ENCODE results near the gene CFLAR.
"Not testable (repeated sequence)": the region's sequence is repeated elsewhere in the genome, so short reads cannot be mapped to it uniquely, and the experiment has no call there.

Gene CFLAR

DNA sequence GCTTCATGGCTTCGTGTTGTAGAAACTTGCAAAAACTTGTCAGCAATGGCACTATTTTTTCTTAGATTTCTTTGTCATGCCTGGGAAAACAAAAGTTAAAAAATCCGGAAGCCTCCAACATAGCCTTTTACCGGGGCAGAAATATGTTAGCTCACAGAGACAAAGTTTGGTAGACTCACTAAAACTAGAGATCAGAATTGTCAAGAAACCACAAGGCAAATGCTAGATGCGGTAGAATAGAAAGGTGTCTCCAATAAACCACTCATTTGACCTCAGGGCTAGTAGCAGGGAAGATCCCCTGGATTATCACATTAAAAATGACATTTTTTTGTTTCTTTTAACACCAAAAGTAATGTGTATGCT lies 67.4 kb downstream of the CFLAR start:
- no peak for DNase-seq (ENCODE audit: low spot score)

DNA sequence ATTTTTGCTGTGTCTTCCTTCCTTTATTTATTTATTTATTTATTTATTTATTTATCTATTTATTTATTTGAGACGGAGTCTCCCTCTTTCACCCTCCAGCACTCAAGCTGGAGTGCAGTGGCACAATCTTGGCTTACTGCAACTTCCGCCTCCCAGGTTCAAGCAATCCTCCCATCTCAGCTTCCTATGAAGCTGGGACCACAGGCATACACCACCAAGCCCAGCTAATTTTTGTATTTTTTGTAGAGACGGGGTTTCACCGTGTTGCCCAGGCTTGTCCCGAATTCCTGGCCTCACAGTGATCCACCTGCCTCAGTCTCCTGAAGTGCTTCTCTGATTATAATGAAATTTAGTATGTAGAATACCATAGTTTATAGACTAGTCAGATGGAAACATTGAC lies 67.9 kb downstream of the CFLAR start:
- not testable (repeated sequence) for DNase-seq (ENCODE audit: low spot score)

DNA sequence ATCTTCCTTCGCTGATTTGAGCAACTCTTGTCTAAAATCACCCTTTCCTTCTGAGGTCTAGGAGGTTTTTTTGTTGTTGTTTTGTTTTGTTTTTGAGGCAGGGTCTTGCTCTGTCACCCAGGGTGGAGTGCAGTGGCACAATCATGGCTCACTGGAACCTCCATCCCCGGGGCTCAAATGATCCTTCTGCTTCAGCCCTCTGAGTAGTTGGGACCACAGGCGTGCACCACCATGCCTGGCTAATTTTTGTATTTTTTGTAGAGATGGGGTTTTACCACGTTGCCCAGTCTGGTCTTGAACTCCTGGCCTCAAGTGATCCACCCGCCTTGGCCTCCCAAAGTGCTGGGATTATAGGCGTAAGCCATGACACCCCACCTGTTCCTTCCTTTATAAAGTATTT lies 68.3 kb downstream of the CFLAR start:
- DNase-seq (ENCODE audit: low spot score): not testable (repeated sequence)

DNA sequence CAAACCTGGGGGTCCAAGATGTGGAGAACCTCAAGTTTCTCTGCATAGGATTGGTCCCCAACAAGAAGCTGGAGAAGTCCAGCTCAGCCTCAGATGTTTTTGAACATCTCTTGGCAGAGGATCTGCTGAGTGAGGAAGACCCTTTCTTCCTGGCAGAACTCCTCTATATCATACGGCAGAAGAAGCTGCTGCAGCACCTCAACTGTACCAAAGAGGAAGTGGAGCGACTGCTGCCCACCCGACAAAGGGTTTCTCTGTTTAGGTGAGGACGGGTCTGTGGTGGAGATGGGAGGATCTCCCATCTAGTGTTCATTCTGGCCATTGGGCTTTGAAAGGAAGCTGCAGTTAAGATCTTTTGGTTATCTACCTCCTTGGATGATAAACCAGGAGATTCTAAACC lies 69.9 kb downstream of the CFLAR start:
- no peak for DNase-seq (ENCODE audit: low spot score)

DNA sequence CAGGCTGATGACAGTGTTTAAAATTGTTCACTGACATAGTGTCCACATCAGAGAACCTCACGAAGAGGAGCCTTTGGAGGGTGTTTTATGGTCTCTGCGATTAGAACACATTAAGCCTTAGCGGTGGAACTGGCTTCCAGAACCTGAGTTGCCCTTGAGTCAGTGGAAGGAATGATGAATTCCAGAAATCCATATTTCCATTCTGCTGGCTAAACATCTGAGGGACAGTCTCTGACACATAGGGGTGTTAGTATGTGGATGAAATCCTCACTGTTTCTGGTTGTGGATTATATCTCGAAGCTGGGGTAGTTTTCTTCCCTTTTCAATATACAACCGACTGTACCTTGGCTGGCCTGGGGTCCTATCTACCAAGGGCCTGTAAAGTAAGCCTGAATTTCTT lies 71.0 kb downstream of the CFLAR start:
- no peak for DNase-seq (ENCODE audit: low spot score)

DNA sequence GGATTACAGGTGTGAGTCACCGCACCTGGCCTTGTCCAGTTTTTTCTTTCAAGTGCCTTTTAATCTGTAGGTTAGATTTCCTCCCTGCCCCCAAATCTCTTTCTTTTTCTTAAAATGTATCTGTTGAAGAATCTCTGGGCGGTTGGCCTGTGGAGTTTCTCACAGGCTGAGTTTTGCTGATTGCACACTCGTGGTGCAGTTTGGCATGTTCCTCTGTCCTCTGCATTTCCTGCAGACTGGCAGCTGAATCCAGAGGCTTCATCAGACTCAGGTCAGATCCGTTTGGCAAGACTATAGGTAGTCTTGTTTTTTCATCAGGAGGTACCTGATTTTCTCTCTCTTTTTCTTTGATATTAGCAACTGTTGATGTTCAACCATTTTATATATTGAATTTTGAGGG lies 72.5 kb downstream of the CFLAR start:
- no peak for DNase-seq (ENCODE audit: low spot score)

DNA sequence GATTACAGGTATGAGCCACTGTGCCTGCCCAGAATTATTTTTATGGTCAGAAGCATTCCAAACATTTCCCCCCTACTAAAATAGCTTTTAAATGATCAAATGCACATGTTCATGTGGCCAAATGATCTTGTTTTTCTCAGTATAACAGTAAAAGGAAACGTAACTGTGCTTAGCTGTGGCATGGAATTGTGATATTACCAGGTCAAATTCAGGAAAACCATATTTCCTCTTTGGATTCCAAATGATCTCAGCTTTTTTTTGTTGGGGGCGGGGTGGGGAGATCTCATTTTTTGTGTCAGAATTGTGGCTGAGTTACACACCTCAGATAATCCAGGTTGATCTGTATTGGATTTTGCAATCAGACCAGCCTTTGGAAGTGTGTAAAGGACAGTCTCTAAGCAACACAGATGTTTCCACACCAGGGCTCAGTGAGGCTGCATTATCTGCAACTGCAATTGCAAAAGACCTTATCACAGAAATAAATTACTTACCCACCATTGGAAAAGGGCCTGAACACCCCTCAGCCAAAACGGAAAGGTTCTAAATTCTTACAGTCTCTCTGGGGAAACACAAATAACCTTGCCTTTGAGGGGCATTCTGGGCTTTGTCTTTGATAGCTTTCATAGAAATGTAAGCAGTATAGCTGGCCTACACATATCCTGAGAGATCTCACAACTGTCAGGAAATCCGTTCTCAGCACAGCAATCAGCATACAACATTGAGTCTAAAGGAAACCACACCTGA lies 75.3 kb downstream of the CFLAR start:
- DNase-seq (ENCODE audit: low spot score): no peak

DNA sequence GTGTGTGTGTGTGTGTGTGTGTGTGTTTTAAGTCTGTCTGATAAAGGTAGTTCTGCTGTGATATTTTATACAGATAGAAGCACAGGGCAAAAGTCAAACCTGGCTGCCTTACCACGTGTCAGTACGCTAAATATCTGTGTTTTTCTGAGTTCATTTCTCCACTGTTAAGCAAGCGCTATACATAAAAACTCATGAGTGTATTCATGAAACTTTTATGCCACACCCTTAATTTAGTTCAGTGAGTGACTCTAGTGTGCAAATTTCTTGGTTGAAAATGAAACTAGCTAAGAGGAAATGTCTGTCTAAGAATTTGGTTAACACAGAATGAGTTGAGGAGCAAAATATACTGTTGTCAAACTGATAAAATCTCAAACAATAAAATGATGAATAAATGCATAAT lies 78.1 kb downstream of the CFLAR start:
- no peak for DNase-seq (ENCODE audit: low spot score)

DNA sequence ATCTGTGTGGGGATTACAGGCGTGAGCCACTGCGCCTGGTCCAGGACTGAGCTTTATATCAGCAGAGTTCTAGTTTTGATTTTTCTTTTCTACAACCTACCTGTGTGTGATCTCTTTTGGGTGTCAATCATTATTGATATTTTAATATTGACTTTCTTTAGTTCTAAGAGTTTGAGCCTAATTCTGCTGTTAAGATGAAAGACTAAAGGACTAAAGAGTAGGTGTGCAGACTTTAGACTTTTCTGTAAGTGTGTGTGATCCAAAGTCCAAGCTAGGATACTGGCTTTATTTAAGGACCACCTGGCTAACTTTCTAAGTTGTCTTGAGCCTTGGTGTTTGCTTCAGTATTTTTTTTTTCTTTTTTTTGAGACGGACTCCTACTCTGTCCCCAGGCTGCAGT lies 79.4 kb downstream of the CFLAR start:
- DNase-seq (ENCODE audit: low spot score): no peak

DNA sequence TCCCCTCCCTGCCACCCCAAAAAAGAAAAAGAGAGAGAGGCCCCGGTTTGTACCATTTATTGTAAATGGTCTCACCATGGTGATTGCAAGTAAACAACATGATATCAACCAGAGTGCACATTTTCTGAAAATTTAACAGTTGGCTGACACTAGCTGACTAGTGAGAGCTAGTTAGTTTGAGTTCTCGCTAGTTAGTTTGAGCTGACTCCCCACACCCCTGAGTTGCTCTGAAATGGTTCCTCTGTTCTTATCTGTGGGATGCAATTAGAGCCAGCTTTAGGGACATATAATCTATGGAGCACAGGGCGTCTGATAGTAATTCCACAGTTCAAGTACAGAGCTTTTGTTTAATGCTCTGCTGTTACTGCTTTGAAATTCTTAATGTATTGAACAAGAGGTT lies 80.0 kb downstream of the CFLAR start:
- DNase-seq (ENCODE audit: low spot score): no peak

DNA sequence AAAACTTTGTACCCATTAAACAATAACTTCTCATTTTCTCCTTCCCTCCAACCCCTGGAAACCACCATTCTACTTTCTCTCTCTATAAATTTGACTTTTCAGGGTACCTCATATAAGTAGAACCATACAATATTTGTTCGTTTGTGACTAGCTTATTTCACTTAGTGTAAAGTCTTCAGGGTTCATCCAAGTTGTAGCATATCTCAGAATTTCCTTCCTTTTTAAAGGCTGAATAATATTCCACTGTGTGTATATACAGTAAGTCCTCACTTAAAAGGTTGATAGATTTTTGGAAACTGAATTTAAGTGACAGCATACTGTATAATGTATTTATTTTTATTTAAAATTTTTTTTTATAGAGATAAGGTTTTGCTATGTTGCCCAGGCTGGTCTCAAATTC lies 80.8 kb downstream of the CFLAR start:
- no peak for DNase-seq (ENCODE audit: low spot score)

DNA sequence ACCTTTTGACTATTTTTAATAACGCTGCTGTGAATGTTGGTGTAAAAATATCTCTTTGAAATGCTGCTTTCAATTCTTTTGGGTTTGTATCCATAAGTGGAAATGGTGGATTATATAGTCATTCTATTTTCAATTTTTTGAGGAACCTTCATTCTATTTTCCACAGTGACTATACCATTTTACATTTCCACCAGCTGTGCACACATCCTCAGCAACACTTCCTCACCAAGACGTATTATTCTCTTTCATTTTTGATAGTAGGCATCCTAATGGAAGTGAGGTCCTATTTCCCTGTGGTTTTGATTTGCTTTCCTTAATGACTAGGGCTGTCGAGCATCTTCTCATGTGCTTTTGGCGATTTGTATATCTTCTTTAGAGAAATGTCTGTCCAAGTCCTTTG lies 81.8 kb downstream of the CFLAR start:
- DNase-seq (ENCODE audit: low spot score): no peak

DNA sequence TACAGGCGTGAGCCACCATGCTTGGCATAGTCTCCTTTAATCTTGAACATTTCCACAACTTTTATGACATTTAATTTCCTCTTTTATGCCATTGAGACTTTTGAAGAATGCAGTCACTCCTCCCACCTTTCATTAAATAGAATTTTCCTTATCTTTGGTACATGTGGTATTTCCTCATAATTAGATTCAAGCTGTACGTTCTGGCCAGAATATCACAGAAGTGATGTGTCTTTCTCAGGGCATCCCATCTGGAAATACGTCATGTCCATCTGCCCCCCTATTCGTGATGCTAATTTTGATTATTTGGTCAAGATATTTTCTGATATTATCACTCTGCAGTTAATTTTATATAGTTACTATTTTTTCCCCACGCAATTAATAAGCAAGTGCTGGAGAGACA lies 83.9 kb downstream of the CFLAR start:
- DNase-seq (ENCODE audit: low spot score): no peak

DNA sequence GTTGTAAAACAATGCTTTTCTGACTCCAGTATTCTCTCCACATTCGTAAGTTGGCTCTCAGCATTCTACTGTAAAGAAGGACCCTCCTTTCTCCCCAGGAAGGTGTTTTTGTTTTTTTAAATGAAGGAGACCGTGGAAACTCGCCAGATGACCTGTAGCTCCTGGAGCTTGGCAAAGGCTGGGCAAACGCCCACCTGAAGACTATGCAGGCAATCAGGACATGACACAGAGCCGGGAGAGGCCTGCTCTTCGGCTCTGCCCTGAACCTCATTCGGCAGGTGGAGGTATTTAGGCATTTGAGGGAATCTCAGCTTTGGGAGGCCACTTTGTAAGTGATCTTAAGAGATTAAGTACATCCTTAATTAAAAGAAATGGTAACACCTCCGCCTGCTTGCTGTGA lies 84.4 kb downstream of the CFLAR start:
- no peak for DNase-seq (ENCODE audit: low spot score)

DNA sequence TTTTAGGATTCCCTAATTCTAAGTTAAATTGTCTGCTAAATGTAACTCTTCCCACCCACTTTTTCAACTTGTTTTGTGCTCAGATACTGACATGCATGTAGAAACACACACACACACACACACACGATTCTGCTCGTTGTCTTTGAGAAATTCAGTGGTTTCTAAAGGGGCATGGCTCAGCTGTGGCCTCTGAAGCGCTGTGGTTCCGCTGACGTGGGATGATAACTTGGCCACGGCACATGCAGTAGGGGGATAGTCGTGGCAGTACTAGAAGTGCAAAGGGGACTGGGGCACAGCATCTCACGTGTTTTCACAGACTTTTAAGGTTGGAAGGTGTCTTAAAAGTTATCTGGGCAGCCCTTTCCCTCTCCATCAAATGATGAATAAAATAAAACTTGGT lies 85.4 kb downstream of the CFLAR start:
- no peak for DNase-seq (ENCODE audit: low spot score)

DNA sequence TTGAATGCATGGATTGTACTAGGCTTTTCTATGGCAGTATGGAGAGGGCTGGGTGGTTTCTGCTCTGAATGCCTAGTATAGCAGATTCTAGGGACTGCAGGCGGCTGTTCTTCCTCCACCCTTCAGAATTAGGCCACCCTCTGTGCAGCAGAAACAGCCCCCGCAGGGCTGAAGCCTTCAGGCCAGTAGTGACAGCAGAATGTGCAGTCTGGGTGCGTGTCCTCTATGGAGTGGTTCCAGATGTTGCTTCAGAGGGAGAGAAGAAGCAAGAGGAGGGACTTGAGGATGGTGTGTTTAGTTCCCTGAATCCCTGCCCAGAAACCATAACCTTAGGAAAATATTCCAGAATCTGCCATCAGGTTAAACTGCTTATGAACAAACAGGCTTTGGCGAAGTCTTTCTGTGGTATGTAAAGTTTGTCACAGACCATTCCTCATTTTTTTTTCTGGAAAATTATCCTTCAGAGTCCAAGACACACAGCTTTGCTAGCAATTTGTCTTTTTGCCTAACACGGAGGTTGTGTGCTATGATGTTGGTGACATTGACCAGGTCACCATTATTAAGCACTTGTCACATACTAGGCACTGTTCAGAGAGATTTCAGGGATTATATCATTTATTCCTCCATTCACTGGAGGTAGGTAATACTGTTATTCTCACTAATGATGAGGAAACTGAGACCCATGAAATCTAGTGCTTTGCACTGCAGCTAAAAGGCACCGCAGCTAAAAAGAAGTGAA lies 88.1 kb downstream of the CFLAR start:
- no peak for DNase-seq (ENCODE audit: low spot score)

DNA sequence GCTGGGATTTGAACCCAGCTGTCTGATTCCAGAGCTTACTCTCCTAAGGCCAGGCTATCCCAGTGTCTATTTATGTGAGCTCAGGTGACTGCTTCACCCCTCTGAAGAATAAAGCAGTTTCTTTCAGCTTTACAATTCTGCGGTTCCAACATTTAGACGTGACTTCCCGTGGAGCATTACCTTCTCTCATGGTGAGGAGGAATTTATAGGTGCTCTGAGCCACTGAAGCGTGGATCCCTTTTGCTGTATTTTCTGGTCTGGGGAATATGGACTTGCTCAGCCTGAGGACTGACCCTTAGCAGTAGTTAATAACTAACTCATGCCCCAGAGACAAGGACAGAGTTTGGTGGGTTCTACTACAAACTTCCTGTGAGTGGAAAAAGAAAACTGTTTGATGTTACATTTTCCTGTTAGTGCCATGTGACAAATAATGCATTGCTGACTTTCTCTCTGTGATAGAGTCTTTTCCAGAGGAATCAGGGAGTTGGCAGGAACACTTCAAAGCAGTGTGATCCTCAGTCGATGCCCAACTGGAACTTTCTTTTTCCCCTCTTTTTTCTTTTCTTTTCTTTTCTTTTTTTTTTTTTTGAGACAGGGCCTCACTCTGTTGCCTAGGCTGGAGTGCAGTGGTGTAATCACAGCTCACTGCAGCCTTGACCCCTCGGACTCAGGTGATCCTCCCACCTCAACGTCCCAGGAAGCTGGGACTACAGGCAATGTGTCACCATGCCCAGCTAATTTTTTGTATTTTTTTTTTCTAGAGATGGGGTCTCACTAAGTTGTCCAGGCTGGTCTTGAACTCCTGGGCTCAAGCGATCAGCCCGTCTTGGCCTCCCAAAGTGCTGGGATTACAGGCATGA lies 88.9 kb downstream of the CFLAR start:
- DNase-seq (ENCODE audit: low spot score): no peak

DNA sequence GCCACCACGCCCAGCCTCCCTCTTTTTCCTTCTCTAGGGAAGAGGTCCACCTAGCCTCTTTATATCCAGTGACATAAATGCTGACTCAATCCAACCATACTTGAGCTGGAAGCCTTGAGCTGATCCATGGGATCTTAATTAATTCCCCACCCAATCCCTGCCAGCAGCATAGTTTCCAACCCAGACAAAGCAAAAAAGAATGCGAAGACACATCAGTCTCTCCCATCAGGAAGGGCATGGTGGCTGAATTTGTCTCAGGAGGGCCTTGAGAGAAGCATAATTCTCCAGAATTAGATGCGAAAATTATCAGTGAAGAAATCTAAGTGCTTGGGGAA lies 89.5 kb downstream of the CFLAR start:
- no peak for DNase-seq (ENCODE audit: low spot score)

DNA sequence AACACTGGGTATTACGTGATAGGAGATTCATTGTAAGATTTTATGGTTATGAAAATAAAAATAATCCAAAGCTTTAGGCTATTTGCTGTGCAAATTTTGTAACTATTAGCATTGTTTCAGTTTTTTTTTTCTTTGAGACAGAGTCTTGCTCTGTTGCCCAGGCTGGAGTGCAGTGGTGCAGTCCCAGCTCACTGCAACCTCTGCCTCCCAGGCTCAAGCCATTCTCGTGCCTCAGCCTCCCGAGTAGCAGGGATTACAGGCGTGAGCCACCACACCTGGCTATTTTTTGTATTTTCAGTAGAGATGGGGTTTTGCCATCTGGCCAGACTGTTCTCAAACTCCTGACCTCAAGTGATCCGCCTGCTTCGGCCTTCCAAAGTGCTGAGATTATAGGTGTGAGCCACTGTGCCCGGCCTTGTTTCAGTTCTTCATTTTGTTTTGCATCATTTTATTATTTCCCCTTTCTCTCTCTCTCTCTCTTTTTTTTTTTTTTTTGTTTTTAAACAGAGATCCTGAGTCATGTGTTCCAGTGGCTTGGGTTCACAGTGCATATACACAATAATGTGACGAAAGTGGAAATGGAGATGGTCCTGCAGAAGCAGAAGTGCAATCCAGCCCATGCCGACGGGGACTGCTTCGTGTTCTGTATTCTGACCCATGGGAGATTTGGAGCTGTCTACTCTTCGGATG lies 92.7 kb downstream of the CFLAR start:
- no peak for DNase-seq (ENCODE audit: low spot score)

DNA sequence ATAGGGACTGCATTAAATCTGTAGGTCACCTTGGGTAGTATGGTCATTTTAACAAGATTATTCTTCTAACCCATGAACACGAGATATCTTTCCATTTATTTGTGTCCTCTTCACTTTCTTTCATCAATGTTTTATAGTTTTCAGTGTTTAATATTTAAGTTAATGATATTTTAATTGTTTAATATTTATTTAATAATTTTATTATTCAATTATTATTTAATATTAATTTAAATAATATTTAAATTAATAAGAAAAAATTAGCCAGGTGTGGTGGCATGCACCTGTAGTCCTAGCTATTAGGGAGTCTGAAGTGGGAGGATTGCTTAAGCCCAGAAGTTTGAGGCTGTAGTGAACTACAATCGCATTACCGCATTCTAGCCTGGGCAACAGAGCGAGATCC lies 100.0 kb downstream of the CFLAR start:
- DNase-seq (ENCODE audit: low spot score): no peak

DNA sequence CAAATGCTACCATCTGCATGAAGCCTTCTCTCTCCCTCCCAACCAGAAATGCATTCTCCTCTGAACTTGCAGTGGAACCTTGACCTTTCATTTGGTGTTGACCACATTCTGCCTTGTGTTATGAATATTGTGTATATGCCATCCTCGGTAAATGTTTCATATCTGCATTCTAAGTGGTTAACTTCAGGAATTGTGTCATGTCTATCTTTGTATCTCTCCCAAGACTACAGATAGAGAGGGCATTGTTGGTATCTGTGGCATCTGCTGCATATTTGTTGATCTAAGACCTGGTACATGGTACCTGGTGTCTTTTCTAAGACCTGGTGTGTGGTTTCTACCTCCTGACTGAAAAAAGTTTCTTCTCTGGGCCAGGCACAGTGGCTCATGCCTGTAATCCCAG lies 101.0 kb downstream of the CFLAR start:
- no peak for DNase-seq (ENCODE audit: low spot score)

DNA sequence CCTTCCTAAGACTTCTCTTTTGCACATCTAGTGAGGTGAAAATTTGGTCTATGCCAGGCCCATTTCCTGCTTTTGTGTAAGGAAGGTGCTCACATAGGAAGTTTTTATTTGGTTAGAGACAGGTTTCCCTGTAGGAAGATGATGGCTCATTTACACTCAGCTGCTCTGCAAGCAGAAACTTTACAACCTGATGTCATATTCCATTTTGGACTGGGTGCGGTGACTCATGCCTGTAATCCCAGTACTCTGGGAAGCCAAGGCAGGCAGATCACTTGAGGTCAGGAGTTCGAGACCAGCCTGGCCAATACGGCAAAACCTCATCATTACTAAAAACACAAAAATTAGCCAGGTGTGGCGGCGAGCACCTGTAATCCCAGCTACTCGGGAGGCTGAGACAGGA lies 102.8 kb downstream of the CFLAR start:
- no peak for DNase-seq (ENCODE audit: low spot score)

Data from ecto neural progenitor cell (in vitro differentiated cells).